Measurements from ENCODE around the gene NREP. TPM values are rescaled to one million over a fixed set of nuclear protein-coding genes. Genes with fewer than 3 reads are reported as not detected.

NREP gene
- total RNA-seq, 1 experiment from 2014 or later: not detected

GRCh38 chr5:111792471-111793058 lies 35.6 kb upstream of the NREP start:
- no peak overlapping the region for H3K4me3 ChIP-seq
- H3K27me3 ChIP-seq (ENCODE audit: insufficient read depth, low read depth): no peaks in the 10 kb centered on the region
- no peak overlapping the region for H3K27ac ChIP-seq
- BruUV-seq (replicated peaks): no TSS peak
- intact Hi-C loops (cut with micrococcal nuclease; ENCODE audit: unreplicated experiment): no loop called here
- CTCF ChIA-PET: no interaction called here
- no peaks in the 10 kb centered on the region for H3F3A ChIP-seq (ENCODE audit: insufficient read depth, low read depth)
- no peaks in the 10 kb centered on the region for H3K9me2 ChIP-seq (ENCODE audit: insufficient read depth)
- DNase-seq: no peak
- TF ChIP-seq EZH2 (IDR thresholded peaks at IDR 0.05; ENCODE audit: low read depth) (no peak), CTCF (conservative IDR thresholded peaks at IDR 0.05) (no peak)
- H3K9me3 ChIP-seq (ENCODE audit: insufficient read depth, low read depth): no peaks in the 10 kb centered on the region; the same call in 1 of the 2 replicates
- H3K36me3 ChIP-seq (ENCODE audit: low read depth): no peaks in the 10 kb centered on the region
- H3K4me2 ChIP-seq: no peak overlapping the region
- POLR2A ChIA-PET (ENCODE audit: unreplicated experiment): no interaction called here
- no peak overlapping the region for H2AFZ ChIP-seq
- H3K79me2 ChIP-seq (ENCODE audit: low read depth): no peaks in the 10 kb centered on the region
- no peaks in the 10 kb centered on the region for H4K20me1 ChIP-seq (ENCODE audit: insufficient read depth)
- H3K4me1 ChIP-seq (replicated peaks; ENCODE audit: insufficient read depth): no peaks in the 10 kb centered on the region

- TF ChIP-seq EZH2 (IDR thresholded peaks at IDR 0.05; ENCODE audit: low read depth): no peak
- no peak for TF ChIP-seq CTCF (conservative IDR thresholded peaks at IDR 0.05)
- Histone ChIP-seq H3K4me3 (no peak overlapping the region), H3K4me2 (no peak overlapping the region), H3K36me3 (ENCODE audit: low read depth) (no peaks in the 10 kb centered on the region), H3K9me3 (ENCODE audit: insufficient read depth, low read depth) (no peaks in the 10 kb centered on the region; the same call in 1 of the 2 replicates), H3K27me3 (ENCODE audit: insufficient read depth, low read depth) (no peaks in the 10 kb centered on the region), H2AFZ (no peak overlapping the region), H3K27ac (no peak overlapping the region), H4K20me1 (ENCODE audit: insufficient read depth) (no peaks in the 10 kb centered on the region), H3F3A (ENCODE audit: insufficient read depth, low read depth) (no peaks in the 10 kb centered on the region), H3K4me1 (replicated peaks; ENCODE audit: insufficient read depth) (no peaks in the 10 kb centered on the region), H3K9me2 (ENCODE audit: insufficient read depth) (no peaks in the 10 kb centered on the region), H3K79me2 (ENCODE audit: low read depth) (no peaks in the 10 kb centered on the region)
- CTCF ChIA-PET: no interaction called here
- BruUV-seq (replicated peaks): no TSS peak
- DNase-seq: no peak
- POLR2A ChIA-PET (ENCODE audit: unreplicated experiment): no interaction called here
- intact Hi-C loops (cut with micrococcal nuclease; ENCODE audit: unreplicated experiment): no loop called here
Observed at GRCh38 chr5:111790295-111790694, 33.3 kb upstream of the NREP start.

- no peaks in the 10 kb centered on the region for H3K36me3 ChIP-seq (ENCODE audit: low read depth)
- no peak overlapping the region for H3K27ac ChIP-seq
- H3K79me2 ChIP-seq (ENCODE audit: low read depth): no peaks in the 10 kb centered on the region
- no peak overlapping the region for H2AFZ ChIP-seq
- no peak overlapping the region for H3K4me2 ChIP-seq
- H3F3A ChIP-seq (ENCODE audit: insufficient read depth, low read depth): no peaks in the 10 kb centered on the region
- intact Hi-C loops (cut with micrococcal nuclease; ENCODE audit: unreplicated experiment): no loop called here
- no peak overlapping the region for H3K4me3 ChIP-seq
- H4K20me1 ChIP-seq (ENCODE audit: insufficient read depth): no peaks in the 10 kb centered on the region
- H3K27me3 ChIP-seq (ENCODE audit: insufficient read depth, low read depth): no peaks in the 10 kb centered on the region
- H3K4me1 ChIP-seq (replicated peaks; ENCODE audit: insufficient read depth): no peaks in the 10 kb centered on the region
- no peak for DNase-seq
- POLR2A ChIA-PET (ENCODE audit: unreplicated experiment): no interaction called here
- BruUV-seq (replicated peaks): no TSS peak
- H3K9me2 ChIP-seq (ENCODE audit: insufficient read depth): no peaks in the 10 kb centered on the region
- no peaks in the 10 kb centered on the region for H3K9me3 ChIP-seq (ENCODE audit: insufficient read depth, low read depth)
- TF ChIP-seq CTCF (conservative IDR thresholded peaks at IDR 0.05): no peak
- no peak for TF ChIP-seq EZH2 (IDR thresholded peaks at IDR 0.05; ENCODE audit: low read depth)
- CTCF ChIA-PET: no interaction called here
Observed at GRCh38 chr5:111787006-111787405, 30.0 kb upstream of the NREP start.
